ENCODE data around the gene TYROBP.

DNA sequence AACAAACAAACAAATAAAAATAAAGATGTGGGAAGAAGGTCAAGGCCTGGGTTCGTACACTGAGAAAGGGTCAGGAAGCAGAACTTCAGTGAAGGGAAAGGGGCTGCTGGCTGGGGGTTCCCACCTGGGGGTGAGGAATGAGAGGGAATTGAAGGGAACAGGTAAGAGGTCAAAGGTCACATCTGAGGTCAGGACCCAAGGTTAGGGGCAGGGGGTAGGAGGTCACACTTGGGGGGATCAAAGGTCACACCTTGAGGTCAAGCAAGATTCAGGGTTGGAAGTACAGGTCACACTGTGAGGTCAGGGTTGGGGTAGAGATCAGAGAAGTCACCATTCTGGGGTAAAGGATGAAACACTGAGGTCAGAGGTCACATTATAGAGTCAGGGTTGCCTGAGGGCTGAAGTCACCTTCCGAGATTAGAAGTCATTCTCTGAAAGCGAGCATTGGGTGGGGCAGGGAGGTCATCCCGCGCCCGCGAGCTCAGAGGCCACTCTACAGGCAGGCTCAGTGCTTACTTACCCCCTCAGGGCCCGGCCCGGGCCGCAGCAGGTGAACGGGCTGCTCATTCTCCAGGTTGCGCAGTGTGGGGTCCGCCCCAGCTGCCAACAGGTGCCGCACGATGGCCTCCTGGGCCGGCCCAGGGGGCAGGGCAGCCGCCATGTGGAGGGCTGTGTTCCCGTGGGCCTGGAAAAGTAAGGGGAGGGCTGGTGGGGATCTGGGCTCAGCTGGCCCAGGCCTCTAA lies 18.6 kb downstream of the TYROBP start:
- TF ChIP-seq, protein P1, sequence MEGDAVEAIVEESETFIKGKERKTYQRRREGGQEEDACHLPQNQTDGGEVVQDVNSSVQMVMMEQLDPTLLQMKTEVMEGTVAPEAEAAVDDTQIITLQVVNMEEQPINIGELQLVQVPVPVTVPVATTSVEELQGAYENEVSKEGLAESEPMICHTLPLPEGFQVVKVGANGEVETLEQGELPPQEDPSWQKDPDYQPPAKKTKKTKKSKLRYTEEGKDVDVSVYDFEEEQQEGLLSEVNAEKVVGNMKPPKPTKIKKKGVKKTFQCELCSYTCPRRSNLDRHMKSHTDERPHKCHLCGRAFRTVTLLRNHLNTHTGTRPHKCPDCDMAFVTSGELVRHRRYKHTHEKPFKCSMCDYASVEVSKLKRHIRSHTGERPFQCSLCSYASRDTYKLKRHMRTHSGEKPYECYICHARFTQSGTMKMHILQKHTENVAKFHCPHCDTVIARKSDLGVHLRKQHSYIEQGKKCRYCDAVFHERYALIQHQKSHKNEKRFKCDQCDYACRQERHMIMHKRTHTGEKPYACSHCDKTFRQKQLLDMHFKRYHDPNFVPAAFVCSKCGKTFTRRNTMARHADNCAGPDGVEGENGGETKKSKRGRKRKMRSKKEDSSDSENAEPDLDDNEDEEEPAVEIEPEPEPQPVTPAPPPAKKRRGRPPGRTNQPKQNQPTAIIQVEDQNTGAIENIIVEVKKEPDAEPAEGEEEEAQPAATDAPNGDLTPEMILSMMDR (IDR thresholded peaks at IDR 0.05): no peak
- TF ChIP-seq POLR2AphosphoS5 (IDR thresholded peaks at IDR 0.05; ENCODE audit: low read depth, low read length): no peak; the same call in 1 of the 2 replicates
